GM12873 (cell line): Measurements from ENCODE around the gene FYN.

Source experiments
- CTCF ChIP-seq: IDR thresholded peaks from 2 replicates; pipeline ENCODE4 v1.5.1; 2012; ENCODE audit warnings: low read depth, mild to moderate bottlenecking, moderate library complexity, low read length, control low read depth; ENCODE audit not compliant: insufficient read depth; ENCODE audit errors: missing control alignments

The FYN gene

GRCh38 chr6:111639266-111639665 is 234.0 kb downstream of the FYN start:
- no peak for TF ChIP-seq CTCF

GRCh38 chr6:111633822-111634221 is 239.4 kb downstream of the FYN start:
- no peak for TF ChIP-seq CTCF

- no peak for TF ChIP-seq CTCF
Observed at GRCh38 chr6:111632468-111633247, 240.6 kb downstream of the FYN start.

- no peak for TF ChIP-seq CTCF
Observed at GRCh38 chr6:111631903-111632460, 241.3 kb downstream of the FYN start.

- no peak for TF ChIP-seq CTCF
Observed at GRCh38 chr6:111631018-111631417, 242.2 kb downstream of the FYN start.

- TF ChIP-seq CTCF, result no peak
Observed at GRCh38 chr6:111628142-111628850, 245.0 kb downstream of the FYN start.

GRCh38 chr6:111626441-111626840 is 246.8 kb downstream of the FYN start:
- no peak for TF ChIP-seq CTCF
